ENCODE data around the gene TEX30.

The TEX30 gene

DNA sequence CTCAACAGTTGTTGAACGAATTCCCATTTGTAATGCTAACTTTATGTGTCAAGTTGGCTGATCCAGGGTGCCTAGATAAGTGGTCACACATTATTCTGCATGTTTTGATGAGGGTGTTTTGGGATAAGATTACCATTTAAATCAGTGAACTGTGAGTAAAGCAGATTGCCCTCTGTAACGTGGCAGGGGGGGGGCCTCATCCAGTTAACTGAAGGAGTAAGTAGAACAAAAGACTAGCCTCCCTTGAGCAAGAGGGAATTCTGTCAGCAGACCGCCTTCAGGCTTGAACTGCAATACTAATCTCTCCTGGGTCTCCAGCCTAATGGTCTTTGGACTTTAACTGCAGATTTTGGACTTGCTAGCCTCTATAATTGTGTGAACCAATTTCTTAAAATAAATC is 4.2 kb upstream of the TEX30 start:
- DNase-seq, result no peak

DNA sequence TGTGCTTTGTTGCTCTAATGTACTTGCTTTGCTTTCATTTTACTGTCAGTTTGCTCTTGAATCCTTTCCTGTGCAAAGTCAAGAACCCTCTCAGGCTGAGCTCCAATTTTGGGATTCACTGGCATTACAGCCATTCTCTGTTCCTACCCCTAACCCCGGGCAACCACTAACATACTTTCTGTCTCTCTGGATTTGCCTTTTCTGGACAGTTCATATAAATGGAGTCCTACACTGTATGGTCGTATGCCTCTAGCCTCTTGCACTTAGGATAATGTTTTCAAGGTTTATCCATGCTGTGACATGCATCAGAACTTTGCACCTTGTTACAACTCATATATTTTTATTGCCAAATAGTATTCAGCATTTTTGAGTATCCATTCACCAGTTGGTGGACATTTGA is 2.7 kb upstream of the TEX30 start:
- DNase-seq, result no peak

DNA sequence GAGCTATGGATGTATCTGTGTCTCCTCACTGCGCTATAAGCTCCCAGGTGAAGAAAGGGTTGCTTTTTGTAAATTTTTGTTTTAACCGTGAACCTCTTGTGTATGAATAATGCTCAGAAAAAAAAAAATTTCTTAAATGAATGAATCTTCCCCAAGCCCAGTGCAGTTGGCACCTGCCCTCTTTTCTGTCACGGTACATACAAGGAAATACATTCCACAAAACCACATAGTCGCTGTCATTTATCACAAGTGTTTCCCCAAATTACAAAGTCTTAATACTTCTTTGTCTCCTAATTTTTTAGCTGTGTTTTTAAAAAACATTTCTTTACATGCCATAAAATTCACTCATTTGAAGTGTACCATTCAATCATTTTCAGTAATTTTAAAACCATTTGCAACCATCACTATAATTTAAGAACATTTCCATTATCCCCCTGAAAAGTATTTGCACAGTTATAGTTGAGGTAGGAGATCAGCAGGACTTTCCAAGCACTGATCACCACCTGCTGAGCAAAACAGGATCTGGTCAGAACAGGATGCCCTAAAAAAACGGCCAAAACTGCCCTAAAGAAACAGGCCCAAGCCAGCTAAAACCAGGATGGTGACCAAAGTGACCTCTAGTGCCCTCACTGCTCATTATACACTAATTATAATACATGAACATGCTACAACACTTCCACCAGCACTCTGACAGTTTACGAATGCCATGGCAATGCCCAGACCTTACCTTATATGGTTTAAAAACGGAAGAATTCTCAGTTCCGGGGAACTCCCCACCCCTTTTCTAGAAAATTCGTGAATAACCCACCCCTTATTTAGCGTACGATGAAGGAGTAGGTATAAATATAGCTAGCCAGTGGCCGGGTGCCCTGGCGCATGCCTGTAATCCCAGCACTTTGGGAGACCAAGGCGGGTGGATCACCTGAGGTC is 1.3 kb upstream of the TEX30 start:
- no peak for DNase-seq

DNA sequence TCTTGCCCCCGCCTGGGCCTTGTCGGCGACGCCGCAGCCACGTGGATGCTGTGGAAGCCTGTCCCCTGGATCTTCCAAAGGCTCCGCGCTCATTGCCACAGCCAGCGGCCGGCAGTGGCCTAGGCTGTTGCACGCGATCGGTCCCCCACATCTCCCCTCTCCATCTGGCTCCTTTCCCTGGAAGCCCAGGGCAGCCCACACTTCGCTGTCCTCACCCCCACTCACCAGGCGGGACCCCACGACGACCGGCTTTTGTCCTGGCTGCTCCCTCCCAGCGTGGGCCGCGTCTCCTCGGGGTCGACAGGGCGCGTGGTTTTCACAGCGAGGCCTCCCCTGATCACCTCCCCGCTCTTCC is 605 bp upstream of the TEX30 start:
- no peak for DNase-seq

DNA sequence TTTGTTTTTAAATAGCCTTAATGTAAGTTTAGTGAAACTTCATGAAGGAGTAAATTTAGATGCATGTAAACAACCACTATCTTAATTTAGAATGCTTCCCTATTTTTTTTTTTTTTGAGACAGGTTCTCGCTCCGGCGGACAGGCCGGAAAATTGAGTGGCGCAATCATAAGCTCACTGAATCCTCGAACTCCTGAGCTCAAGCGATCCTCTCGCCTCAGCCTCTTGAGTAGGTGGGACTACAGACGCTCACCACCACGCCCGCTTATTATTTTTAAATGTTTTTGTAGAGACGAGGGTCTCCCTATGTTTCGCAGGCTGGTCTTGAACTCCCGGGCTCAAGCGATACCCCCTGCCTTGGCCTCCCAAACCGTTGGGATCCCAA is 1.6 kb downstream of the TEX30 start:
- DNase-seq, result no peak

DNA sequence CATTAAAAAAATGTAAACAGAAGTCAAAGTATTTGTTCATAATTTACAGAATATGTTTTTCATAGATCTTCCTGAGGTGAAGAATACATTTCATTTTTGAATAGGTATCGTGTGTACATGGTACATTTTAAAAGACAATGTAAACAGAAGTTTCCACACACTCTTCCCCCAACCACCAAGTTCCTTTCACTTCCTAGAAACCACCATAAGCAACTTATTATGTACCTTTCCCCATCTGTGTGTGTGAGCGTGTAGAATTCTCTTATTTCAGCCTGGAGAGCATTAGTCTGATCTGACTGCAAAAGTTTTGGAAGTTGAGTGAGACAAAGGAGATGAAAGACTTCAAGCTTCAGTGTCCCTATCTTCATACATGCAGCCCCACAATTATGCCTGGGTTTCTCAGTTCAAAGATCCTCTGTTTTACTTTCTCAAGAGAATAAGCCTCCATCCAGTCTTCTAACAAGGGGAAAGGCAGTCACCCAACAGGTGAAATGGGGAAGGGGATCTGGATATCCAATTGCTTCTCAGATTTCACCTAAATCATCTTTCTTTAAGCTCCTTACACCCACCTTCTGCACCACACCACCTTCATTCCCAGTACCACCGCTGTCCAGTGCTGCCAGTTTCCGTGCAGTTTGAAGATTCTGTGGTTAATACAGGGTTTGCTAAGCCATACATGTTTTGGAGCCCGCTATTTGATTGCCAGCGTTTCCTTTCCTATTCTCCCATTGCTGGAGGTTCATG is 2.1 kb downstream of the TEX30 start:
- no peak for DNase-seq

DNA sequence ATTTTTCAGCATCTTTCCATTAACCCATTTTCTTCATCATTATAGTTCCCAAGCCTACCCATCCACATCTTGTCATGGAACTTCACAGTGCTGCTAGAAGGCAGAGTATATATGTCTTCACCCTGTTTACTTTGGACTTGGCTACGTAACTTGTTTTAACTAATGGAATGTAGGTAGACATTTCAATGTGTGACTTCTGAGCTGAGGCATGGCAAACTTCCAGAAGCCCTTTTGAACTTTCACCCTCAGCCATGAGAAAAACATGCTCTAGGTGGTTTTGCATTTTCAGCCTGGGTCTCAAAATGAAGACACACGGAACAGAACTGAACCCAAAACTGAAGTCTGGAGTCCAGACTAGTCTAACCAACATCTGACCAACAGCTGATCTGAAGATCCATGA is 3.2 kb downstream of the TEX30 start:
- no peak for DNase-seq

DNA sequence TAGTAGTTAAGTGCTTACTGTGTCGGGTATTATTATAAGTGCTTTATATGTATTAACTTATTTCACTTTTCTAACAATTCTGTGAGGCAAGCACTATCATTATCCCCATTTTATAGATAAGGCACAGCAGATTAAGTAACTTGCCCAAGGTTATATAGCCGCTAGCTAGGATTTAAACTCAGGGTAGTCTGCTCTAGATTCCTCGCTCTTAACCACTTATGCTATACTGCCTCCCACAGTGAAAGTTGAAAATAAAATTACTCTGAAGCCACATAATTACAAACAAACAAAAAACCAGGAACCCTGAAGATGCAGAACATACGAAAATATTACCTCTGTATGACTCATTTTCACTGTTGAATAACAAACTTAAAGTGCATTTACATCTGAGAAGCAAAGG is 3.9 kb downstream of the TEX30 start:
- DNase-seq, result no peak

DNA sequence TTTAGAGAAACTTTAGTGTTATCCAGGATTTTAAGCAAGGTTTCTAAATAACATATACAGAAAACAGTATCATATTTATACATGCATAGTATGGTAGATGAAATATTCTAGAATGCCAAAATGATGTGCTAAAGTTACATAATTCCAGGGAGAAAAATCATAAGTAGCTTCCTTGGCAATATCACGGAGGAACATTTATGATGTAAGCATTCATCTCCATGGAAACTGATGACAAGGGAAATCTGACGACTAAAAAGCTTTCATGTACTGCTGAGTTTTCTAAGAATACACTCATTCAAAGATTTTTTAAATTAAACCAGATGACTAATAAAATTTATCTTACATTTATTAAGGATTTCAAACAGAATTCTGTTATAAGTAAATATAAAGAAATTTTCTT is 4.7 kb downstream of the TEX30 start:
- no peak for DNase-seq

DNA sequence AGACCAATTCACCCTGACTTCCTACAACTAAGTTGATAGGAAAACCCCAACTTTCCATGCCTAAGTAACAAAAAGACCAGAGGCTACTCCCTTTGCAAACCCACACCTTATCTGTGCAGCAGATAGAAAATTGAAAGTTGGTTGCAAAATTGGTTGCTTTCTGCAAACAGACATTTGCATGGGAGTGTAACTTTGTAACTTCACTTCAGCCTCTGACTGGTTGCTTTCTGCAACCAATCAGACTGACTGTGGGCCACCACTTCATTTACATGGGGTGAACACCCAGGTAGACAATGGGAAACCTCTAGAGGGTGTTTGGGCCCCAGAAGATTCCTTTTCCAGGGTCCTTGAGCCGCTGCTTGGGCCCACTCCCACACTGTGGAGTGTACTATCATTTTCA is 9.8 kb downstream of the TEX30 start:
- no peak for DNase-seq

DNA sequence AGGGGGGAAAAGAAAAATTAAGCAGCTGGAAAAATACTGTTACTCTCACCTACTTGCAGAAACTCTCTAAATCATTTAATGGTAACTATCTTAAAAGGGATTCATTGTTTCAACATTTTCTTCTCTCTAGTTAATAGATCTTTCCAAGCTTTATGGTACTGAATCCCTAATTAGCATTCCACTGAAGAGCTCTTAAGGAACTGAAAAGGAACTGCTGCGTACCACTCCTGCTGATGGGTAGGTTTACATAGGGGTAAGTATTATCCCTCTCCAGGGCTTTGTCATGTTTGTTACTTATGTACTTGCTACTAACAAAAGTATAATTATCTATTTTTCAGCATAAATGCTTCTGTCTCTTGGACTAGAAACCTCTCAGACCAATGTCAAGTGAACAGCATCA is 12.5 kb downstream of the TEX30 start:
- no peak for DNase-seq

DNA sequence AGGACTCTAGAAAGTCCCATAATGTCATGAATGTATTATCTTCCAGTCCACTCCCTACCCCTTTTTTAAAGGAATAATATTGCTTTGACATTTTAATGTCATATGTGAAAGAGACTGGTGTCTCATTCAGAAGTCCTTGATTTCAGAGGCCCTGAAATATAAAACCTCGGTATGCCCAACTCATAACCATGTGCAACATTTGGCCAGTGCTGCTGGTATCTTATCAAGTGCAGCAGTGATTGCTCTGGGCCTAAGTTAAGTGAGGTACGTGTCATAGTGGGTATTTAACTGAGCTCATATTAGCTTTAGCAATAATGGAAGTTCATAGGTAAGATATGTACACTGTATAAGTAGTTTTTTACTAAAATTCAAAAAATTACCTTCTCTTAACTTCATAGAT is 14.7 kb downstream of the TEX30 start:
- DNase-seq, result no peak

DNA sequence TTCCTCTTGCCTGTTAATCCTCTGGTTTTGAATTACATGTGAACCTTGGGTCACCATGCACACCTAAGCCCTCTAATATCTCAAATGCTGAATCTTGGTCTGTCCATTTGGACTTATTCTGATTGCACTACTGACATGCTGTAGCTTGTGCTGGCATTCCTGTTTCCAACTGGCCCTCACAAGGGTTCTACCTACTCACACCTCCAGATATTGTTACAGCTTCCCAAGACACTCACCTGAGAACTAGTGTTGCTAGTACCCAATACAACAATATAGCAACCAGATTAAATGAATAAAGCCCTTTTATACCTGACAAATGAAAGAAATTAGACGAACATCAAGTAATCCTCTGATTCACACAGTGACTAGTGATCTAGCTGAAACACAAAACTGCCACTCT is 16.6 kb downstream of the TEX30 start:
- DNase-seq, result no peak

DNA sequence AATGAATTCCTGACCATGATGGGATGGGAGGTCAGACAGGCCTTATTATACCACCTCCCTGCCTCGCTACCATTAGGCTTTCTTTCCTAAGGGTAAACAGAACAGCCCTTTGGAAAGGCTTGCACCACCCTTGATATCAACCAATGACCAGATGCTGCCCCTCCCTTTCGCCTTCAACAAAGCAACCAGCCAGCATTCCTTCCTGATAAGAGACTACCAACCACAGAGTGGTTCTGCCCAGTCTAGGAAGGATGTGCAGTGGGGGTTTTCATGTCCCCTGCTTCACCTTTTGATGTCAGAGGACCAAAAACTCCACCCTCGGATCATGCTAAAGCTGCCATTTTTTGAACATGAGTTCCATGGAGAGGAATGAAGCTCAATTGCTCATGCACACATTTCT is 21.7 kb downstream of the TEX30 start:
- no peak for DNase-seq

DNA sequence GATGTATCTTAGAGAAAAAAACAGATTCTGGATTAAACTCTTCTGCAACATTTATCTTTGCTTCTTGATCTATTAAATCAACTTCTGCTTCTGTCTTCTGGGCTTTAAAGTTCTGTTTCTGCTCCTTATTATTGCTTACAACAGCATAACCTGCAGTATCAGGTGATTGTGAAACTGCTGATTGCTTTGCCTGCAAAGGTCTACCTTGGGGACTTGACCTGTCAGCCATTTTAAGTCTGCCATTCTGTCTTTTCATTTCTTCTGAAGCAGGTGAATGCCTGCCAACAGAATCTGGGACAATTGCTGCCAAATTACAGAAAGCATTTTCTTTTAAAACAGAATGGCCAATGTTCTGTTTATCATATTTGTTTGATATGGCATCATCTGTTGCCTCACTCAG is 31.1 kb downstream of the TEX30 start:
- DNase-seq, result no peak

DNA sequence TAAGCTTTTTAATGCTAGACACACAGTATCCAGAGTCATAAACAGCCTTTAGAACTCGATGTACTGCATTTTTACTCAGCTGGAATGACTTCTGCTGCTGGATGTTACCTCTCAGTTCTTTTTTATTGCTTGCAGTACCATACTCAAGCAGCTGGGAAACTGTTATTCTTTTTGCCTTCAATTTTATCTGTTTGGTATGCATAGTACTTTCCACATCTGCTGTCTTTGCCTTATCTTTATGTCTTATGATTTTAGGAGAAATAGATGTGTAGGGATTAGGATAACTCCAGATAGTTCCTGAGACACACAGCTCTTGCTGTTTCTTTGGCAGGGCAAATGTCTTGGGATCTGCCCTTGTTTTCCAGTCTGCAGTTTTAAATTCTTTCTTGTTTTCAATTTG is 31.5 kb downstream of the TEX30 start:
- no peak for DNase-seq

DNA sequence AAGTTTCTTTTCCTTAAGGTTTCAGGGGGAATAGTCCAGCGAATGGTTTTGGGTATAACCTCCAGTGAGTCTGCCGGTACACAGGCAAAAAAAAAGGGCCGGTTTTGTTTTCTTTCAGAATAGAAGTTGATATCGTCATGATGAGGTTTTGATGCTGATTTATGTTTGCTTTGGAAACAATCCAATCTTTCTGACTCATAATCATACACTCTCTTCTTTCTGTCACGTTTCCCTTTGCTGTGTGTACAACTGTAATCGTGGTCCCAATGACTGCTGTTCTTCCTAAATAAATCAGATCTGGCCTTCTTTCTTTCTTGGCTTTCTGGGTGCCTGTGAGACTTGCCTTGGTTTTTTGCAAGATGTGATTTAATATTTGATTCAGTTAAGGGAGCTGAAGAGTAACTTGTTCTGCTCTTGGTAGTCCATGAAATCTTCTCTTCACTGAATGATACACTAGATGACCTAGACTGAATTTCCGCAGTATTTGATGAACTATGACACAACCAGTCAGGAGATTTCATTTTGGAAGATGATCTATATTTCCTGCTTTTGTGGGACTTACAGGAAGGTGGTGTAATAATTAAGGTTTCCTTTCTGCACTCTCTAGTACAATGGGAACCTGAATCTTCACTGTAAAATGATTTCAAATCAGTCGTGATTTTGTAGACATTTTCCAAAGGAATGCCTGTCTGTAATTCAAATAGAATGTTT is 43.9 kb downstream of the TEX30 start:
- DNase-seq, result no peak

DNA sequence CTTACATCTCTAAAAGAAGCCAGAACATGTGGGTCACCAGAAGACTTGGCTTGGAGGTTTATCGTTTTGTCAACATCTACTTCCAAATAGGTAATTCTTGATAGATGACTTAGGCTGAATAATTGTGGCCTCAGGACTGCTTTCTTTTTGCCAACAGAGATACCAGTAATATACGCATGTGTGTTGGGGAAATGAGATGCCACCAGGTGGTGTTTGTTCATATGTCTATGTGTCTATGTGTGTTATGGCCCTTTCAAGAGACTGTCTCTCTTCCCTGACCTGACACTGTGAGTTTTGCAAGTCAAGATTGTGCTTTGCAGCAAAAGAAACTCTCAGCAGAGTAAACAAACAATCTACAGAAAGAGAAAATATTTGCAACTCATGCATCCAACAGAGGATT is 47.2 kb downstream of the TEX30 start:
- peak in 1 of 2 experiments; percentile 0 for DNase-seq

DNA sequence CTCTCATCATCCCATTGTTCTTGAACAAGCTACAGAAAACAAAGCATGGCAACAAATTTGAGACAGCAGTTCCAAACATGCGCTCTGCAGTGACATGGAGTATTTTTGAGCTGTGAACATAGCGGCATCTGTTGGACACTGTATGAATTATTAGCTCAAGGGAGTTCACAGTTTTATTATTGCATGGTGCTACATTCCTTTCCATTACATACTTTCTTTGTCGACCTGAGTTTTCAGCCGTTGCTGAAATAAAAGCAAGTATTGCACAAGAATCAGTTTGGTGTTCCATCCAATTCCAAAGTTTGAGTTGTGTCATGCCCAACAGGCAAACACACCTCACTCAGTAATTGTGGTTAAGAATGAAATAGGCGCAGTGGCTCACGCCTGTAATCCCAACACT is 48.7 kb downstream of the TEX30 start:
- DNase-seq, result no peak

DNA sequence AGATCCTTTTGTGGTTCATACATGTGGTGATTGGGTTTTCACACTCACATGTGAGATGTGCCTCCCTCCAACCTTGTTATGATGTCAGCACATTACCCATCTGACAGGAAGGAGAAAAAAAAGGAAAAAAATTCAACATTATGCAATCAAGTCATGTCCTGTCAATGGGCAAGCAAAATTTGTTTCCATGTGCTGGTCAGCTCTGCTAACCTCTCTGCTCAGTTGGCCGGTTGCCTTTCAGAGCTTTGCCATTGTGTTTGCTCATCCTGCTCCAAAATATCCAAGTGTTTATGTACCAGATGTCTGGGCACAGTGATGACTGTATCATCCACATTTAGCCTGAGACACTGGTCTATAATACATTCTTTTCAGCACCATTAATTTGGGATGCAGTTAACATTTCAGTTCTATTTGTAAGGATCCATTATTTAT is 51.8 kb downstream of the TEX30 start:
- no peak for DNase-seq

DNA sequence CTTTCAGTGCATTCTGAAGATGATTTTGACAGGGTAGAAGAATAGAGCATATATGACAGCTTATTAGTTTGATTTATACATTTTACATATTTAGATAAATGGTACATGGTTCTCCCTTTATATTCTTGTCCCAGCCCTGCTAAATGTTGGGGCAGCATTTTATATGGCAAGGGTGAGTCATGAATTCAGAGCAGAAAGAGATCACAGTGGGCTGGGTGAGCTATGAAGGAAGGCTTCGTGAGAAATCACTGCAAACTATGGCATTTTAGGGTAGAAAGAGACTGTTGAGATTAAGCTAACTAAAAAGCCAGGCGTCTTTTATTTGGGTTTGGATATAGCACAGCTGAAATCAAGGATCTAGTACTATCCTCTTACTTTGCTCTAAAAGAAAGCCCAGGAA is 54.8 kb downstream of the TEX30 start:
- DNase-seq, result no peak
